ENCODE data around the gene VENTX.

The VENTX gene, protein sequence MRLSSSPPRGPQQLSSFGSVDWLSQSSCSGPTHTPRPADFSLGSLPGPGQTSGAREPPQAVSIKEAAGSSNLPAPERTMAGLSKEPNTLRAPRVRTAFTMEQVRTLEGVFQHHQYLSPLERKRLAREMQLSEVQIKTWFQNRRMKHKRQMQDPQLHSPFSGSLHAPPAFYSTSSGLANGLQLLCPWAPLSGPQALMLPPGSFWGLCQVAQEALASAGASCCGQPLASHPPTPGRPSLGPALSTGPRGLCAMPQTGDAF

DNA sequence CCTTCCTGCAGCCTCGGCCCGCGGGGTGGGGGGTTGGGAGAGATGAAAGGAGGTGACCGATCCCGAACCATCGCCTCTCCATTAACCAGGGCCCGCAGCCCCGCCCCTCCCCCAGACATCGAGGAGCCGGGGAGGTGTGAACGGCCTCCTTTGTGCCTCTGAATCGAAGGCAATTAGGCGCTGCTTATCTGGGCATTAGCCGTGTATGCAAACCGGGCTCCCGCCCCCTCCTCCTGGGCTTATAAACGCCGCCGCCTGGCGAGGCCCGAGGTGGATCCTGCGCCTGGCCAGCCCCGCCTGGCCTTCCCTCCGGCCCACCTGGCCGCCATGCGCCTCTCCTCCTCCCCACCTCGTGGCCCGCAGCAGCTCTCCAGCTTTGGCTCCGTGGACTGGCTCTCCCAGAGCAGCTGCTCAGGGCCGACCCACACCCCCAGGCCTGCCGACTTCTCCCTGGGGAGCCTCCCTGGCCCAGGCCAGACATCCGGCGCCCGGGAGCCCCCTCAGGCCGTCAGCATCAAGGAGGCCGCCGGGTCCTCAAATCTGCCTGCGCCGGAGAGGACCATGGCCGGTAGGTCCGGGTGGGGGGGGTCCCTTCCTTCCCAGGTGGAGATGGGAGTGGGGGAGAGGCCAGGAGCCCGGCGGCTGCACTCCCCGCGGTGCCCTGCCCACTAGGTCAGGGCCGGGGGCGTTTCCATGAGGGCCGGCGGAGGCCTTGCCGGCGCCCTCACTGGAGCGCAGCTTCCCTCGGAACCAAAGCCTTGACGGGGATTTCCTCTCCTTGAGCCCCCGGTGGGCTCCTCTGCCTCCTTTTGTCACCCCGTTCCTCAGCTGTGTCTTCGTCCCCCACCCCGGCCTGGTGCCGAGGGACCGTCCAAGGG is at the start of gene VENTX:
VENTX (plus strand) TSS at position 268 of the 878 bp plus-strand sequence; CDS start at position 328, 60 bp downstream.
- DNase-seq = no peak

DNA sequence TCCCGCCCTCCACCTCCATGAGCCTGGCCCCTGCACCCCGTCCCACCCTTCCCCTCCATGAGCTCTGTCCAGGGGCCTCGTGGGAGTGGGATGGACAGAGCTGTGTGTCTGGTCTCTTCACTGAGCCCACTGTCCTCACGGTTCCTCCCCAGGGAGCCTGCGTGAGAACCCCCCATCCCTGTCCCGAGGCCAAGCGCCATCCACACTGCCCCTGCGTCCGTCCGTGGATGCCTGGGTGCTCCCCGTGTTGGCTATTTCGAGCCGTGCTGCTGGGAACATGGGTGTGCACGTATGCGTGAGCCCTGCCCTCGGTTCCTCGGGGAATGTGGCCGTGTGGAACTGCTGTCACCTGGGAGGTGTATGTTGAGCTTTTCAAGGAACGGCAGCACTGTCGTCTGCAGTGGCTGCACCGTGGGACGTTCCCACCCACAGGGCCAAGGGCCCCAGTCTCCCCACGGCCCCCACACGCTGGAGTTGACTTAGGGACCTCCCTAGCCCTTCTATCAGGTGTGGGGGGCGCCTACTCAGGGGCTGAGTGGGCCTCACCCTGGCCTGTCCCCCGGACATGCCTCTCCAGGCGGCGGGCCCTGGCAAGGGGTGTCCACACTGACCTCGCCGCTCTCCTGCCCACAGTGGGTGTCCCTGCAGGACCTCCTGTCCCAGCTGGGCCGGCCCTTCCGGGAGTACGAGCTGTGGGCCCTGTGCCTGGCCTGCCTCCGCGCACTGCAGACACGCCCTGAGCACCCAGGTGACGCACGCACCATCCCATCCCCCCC is 49.6 kb upstream of the VENTX start:
- DNase-seq = no peak

DNA sequence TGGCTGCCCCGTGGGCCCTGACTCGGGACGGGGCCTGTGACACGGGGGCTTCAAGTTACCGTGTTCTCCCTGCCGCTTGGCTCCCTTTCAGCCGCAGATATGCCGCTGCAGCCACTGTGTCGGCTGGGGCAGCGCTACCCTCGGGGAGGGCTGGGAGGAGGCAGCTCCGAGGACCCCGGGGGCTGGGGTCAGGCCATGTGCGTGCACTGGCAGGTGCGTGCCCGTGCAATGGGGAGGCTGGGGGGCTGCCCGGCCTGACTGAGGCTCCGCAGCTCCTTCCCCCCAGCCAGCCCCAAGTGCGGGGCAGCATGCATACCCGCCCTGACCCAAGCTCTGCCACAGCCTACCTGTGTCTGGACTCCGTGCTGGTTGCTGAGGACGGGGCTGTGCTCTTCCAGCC is 48.4 kb upstream of the VENTX start:
- DNase-seq = no peak

DNA sequence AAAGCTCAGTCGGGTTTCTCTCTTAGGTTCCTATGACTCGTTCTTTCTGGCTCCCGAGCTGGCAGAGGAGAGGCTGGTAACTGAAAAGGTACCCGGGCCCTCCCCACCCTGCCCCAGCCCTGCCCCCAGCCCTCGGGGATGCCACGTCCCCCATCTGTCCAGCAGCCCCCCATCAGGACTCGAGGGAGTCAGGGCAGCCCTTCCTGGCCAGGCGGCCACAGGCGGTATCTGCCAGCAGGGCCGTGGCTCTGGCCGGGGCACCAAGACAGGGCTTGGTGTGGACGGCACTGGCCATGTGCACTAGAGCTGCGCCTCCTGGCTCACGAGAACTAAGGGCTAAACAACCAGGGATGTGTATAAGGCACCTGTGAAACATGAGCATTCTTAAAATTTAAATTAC is 47.9 kb upstream of the VENTX start:
- DNase-seq = no peak

DNA sequence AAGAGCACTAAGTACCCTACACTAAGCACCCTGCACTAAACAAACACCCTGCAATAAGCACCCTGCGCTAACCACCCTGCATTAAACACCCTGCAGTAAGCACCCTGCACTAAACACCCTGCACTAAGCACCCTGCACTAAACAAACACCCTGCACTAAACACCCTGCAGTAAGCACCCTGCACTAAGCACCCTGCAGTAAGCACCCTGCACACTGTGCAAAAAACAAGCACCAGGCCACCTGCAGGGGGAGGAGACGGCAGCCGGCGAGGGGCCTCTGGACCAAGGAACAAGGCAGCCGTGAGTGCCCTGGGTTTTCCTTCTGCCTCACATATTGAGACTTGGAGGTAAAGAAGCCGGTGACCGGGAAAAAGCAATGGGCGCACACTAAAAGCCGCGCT is 47.4 kb upstream of the VENTX start:
- no peak for DNase-seq

DNA sequence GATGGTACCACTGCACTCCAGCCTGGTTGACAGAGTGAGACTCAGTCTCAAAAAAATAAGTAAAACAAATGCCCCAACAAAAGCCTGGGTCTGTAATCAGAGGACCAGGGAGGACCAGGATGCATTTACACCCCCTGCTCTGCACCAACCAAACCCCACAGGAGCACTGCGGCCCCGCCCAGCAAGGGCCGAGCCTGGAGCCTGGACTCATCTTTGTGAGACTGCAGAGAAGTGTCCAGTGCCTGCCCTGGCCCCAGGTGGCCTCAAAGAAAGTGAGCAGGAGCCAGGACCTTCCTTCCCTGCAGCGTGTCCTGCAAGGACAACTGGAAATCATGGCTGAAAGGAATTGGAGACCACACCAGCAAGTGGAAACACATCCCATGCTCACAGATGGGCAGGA is 46.0 kb upstream of the VENTX start:
- DNase-seq = no peak

DNA sequence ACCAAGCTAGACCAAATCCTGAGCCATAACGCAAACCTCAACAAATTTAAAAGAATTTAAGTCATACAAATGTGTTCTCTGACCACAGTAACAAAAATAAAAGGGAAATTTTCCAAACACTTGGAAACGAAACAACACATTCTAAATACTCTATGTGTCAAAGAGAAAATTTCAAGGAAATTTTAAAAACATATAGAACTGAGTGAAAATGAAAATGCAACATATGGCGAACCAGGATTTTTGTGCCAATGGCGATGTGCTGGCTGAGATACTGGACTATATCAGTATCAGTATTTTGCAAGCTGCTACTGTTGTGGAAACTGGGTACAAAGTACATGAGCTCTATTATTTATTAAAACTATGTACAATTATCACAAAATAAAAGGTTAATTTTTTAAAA is 43.5 kb upstream of the VENTX start:
- DNase-seq = no peak

DNA sequence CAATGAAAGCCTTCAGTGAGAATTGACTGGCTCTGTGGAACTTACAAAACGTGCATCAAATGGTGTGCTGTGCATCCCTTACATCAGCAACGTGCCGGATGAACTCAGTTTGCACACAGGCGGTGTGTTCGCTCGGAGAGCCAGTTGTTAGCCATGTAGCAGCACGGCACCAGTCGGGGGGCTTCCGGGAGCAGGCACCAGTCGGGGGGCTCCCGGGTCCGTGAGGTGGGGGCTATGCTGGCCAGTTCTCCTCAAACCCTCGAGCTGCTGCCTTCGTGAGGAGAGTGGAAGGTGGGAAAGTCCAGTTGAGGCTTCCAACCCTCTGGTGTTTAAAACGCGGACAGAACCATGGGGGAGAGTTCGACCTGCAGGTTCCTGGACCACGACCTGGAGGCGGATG is 42.6 kb upstream of the VENTX start:
- no peak for DNase-seq

DNA sequence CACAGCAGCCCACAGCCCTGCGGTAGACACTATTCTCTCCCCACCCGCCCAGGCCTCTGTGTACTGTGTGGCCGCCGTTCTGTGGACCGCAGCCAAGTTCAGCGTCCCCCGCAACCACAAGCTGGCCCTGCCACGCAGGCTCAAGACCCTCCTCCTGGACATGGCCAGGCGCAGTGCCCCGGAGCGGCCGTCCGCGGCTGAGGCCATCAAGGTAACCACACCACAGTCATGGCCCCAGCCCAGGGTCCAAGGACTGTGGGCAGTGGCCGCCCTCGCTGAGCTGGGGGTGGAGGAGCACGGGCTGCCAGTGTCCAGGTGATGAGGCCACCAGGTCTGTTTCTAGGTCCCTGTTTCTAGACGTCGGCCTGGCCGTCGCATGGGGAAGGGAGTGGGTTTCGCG is 42.0 kb upstream of the VENTX start:
- DNase-seq = no peak

DNA sequence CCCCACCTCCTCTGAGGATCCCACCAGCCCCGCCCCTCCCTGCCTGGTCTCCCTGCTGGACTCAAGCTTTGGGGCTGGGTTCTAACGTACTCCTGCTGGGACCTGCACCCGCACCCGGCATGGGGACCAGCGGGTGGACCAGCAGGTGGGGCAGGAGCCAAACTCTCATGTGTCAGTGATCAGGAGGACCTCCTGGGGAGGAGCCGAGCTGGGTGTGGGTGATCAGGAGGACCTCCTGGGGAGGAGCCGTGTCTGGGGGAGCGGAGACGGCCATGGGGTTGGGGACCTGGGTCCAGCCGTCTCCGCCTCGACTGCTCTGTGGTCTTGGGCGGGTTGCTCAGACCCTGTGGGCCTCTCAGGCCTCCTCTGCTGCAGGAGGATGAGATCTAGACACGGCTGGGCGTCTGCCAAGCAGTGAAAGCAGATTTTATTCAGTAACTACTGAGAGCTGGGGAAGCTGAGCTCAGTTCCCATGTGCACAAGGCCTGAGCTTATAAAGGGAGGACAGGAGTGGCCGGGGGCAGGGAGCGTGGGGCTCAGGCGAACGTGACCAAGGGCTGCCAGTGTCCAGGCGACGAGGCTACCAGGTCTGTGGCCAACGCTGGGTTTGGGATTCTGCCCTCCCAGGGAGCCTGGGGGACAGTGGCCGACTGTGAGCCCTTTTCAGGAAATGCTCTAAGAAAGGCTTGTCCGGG is 41.3 kb upstream of the VENTX start:
- DNase-seq = no peak

DNA sequence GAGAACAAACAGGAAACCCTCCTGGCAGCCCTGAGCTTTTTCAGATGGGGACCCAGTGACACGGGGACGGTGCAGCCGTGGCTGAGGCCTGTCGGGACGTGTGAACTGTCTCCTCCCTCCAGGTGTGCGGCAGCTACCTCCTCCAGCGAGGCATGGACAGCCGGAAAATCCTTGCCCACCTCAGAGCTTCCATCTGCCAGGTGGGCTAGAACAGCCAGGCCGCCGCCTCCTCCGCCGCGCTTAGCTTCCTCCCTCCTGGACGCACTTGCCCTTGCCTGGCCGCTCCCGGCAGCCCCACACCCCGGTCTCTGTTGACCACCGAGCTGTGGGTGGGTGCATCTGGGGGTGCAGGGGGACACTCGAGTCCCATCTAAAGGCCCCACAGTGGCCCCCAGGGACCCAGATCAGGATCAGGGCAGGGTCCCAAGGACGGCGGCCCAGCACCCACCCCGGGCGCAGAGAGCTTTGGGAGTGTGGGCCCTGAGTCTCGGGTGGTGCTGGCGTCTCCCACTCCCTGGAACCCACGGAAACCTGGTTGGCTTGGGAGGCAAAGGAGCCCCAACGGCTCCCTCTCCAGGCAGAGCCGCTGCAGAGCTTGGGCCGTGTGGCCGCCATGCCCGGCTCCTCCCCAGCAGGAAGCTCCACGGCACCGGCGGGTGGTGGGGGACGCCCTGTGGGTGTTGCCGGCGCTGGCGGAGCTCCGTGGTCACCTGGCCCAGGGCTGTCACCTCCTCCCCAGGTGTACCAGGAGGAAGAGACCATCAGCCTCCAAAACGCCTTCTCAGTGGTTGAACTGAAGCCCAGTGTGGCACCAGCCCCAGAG is 40.5 kb upstream of the VENTX start:
- no peak for DNase-seq

DNA sequence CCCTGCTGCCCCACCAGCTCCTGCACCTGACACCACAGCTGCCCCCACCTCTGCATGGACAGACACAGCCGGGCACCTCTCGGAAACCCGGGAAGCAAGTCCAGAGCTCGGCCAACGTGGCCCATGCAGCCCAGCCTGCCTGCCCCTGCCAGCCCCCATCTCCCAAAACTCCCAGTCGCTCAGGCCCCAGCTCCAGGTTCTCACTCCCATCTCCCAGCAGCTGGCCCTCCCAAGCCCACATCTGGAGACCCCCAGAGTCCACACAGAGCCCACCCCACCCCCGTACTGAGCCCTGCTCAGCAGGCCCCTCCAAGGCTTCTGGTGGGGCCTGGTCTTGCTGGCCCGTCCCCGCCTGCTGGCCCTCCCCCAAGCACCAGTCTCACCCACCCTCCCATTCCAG is 39.9 kb upstream of the VENTX start:
- DNase-seq = no peak

DNA sequence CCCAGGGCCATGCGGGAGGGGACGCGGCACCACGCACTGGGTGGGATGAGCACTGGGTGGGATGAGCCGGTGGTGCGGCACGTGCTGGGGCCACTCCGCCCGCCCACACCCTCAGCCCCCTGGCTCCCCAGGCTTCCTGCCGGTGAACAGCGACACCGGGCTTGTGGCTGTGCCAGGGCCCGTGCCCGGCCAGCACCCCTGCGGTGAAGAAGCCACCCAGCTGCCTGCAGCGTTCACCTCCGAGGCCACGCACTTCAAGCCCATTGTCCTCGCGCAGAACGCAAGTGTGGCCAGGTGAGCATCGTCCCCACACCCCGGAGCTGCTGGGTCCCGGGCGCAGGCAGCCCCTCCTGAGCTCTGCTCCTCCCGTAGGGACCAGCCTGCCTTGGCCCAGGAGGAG is 39.4 kb upstream of the VENTX start:
- no peak for DNase-seq

DNA sequence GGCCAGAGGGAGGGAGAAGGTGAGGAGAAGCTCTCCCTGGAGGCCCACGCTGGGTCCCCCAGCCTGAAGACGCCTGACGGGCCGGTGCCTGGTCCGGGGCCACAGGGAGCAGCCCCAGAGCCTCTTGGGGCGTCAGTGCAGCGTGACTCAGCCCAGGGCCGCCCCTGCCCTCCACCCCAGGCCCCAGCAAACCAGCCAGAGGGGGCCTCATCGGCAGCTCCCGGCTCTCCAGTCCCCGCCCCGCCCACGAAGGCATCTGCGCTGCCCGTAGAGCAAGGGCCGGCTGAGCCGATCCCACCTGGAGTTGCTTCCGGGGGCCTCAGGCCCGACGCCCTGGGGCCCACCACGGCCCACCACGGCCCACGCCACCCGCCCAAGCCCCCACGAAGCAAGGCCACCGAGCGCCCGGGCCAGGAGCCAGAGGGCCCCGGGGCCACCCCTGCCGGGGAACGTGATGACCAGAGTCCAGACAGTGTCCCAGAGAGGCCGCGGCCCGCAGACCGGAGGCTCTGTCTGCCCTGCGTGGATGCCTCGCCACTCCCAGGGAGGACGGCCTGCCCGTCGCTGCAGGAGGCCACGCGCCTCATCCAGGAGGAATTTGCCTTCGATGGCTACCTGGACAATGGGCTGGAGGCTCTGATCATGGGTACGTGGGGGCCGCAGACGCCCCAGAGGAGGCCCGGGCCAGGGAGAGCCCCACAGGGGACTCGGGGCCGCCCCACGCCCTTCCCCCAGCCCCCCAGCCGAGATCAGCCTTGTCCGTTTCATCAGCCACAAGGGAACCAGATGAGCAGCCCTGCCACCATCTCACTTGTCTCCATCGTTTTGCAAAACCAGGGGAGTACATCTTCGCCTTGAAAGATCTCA is 38.8 kb upstream of the VENTX start:
- DNase-seq = no peak

DNA sequence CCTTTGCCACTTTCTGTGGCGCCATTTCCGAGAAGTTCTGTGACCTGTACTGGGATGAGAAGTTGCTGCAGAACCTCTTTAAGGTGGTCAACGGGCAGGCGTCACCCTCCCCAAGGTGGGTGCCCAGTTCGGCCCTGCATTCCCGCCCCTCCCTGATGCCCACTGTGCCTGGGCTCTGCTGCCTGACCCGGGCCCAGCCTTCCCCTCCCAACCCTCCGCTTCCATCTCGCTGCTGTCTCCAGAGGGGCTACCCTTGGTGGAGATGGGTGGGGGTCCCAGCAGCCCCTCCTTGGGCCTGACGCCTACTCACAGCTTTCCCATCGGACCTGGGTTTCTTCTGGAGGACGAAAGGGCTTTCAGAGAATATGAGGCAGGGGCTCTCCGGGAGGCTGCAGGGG is 38.2 kb upstream of the VENTX start:
- no peak for DNase-seq

DNA sequence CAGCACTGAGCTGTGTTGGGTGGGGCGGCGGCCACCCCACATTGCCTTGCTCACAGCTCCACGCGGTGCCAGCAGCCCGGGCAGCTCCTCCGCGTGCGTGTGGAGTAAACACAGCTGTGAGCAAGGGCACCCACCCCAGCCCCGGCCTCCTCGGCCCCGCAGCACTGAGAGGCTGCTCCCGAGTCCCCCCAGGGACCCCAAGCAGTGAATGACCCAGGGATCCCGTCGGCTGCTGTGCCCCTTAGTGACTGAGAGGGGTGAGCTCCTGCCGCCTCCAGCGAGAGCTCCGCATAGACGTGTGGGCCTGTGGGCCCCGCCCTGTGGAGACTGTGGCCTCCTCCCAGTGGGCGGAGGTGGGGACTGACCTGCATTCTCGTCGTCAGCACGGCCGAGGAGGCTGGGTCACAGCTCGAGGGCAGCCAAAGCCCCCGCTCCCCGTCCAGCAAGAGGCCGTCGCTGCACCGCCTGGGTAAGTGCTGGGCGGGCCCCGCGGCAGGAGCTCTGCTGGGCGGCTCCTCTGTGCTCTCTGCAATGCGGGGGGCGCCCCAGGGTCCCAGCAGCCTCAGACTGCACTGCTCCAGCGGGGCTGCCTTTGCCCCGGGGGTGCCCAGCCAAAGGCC is 37.6 kb upstream of the VENTX start:
- DNase-seq = no peak

DNA sequence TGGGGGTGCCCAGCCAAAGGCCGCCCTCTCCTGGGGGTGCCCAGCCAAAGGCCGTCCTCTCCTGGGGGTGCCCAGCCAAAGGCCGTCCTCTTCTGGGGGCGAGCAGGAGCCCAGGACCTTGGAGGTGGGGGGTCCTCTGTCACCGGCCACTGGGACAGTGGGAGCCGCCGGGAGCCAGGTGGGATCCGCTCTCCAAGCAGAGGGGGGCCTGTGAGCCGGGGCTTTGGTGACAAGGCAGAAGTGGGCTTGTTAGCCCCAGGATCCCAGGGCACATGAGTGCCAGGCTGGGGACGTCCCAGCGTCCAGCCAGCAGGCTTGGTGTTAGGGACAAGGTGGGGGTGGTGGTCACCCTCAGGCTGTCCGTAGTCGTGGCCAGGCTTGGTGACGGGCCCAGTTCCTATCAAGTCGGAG is 37.0 kb upstream of the VENTX start:
- no peak for DNase-seq

DNA sequence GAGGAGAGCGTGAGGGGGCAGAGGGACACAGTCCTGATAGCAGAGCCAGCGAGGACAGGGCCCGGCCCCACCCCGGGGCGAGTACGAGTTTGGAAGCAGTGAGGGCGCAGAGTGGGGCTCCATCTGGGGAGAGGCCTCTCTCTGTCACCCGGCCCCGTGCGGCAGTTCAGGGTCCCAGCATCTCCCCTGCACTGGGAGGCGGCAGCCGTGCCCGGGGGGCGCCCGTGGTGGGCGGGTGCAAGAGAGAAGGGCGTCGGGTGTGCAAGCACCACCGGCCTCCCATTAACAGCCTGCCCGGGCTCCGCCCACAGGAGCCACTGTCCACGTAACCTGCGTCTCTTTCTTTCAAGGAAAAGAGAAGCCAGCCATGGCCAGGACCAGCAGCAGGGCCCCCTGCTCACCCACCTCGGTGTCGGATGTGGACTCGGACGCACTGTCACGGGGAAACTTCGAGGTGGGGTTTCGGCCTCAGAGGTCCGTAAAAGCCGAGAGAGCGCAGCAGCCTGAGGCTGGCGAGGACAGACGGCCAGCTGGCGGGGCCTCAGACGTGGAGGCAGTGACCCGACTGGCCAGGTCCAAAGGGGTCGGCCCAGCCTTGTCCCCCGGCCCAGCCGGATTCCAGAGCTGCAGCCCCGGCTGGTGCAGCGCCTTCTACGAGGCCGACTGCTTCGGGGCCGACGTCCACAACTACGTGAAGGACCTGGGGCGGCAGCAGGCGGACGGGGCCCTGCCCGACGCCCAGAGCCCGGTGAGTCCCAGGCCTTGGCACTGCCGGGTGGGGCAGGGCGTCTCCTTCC is 36.3 kb upstream of the VENTX start:
- DNase-seq = no peak

DNA sequence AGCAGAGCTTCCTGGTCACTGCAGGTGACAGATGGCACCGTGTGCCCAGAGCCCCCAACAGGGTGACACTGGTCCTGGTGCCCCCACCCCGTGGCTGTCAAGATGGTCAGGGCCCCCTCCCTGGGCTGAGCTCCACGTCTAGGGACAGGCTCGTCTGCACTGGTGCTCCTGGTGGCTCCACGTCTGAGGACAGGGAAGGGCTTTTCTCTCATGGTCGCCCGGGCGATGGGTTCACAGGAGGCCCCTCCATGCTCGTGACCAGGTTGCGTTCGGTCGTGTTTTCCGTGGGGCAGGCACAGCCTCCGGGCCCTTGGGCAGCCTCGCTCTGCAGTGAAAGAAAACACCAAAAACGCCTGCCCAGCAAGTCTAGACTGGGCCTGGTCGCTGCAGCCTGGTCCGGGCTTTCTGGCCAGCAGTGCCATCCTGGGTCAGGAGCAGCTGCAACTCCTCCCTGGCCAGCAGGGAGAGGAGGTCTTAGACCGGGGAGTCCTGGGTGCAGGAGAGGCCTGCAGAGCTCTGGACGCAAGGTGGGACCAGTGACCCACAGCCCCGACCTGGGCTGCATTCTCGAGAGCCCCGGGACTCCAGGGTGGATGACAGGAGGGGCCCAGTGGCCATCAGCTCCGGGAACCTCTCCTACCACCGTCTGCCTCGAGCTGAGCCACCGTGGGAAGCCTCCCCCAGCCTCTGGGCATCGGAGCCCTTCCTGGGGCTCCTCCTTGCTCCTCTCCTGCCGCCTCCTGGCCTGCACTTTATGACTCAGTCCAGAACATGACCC is 35.5 kb upstream of the VENTX start:
- no peak for DNase-seq

Measured in suppressor macrophage treated with lipopolysaccharide for 4 hours (primary cell).